Embryonic facial prominence (tissue), 1 donor: ENCODE data around the gene ANKLE1.

ENCODE experiments used
- DNase-seq: peaks from one replicate; pipeline ENCODE4 v3.0.0-alpha.2; 2016; ENCODE audit errors: extremely low spot score

The ANKLE1 gene

DNA sequence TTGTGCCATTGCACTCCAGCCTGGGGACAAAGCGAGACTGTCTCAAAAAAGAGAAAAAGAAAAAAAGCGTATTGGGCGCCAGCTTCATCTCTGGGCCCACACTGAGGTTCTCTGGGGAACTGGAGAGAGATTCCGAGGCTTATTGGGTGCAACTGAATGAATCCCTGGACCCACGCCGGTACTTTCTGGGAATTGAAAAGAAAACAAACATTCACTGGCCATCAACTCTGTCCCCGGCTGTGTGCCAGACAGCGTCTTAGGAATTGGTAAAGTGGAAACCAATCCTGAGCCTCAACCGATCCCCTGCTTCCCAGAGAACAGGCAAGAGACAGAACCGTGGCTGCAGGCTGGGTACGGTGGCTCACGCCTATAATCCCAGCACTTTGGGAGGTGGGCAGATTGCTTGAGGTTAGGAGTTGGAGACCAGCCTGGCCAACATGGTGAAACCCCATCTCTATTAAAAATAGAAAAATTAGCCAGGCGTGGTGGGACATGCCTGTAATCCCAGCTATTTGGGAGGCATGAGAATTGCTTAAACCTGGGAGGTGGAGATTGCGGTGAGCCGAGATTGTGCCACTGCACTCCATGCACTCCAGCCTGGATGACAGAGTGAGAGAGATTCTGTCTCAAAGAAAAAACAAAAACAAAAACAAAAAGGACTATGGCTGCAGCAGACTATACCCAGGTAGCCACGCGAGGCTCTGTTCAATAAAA is 44.3 kb downstream of the ANKLE1 start:
- no peak for DNase-seq

DNA sequence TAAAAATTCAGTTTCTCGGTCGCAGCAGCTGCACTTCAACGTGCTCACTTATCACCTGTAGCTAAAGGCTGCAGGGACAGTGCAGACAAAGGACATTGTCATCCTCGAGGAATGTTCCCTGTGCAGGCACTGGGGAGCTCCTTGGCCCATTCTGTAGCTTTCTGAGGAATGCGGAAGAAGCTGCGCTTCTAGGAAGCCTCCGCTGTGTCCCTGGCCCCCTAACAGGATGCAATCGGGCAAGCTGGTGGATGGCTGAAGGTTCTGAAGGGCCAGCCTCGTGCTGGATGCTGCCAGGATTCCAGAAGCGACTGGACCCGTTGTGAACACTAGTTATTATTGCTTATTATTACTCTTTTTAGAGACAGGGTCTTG is 44.9 kb downstream of the ANKLE1 start:
- no peak for DNase-seq

DNA sequence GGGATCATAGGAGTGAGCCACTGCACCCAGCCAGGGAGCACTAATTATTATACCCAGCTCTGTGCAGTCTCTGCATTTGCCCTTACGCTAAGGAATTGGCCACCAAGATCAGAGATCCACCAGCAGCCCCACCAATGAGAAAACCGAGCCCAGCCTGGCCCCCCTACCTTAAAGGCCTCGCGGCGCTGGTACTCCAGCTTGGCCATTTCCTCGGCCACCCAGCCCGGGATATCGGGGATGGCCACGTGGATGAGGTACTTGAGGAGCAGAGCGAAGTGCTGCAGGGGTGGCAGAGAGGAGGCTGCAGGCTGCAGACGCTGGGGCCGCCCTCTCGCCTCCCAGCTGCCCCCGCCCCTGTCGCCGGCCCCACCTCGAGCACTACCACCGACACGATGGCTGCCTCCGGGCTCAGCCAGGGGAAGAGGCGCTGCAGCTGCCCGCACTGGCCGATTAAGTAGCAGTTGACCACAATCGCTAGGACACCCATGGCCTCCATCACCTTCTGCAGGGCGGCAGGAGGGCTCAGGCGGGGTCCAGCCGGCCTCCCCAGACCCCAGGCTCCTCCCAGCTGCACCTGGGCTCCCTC is 45.5 kb downstream of the ANKLE1 start:
- no peak for DNase-seq

DNA sequence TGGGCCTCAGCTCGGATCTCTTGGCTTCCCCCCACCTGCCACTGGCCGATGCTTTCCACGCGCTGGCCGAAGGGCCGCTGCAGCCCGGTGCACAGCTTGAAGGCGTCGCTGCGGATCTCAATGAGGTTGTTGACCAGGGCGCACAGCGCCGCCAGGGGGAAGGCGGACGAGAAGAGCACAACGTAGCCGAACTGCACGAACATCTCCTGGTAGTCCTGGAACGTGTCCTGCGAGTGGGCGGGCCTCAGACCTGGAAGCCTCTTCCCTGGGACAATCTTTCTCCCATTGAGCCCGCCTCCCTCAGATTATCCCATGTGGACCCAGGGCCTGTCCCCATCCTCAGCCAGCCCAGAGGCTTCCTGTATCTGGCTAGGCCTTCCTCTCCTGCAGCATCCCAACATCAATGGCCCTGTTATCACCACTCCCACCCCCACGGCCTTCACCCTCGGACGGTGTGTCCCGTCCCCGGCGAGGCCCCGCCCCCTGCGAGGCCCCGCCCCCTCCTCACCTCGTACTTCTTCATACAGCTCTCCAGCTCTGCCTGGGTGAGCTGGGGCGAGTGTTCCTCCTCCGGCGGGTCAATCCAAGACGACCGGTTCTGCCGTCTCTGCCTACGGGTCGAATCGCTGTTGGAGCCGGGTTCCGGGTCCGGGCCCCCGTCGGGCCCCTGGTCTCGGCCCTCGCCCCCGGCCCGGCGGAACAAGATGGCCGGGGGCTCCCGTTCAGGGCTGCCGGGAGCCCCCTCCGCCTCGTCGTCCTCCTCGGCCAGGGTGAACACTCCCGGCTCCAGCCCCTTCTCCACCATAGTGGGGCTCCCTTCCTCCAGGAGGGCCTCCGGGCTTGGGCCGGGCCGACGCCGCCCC is 46.2 kb downstream of the ANKLE1 start:
- no peak for DNase-seq

DNA sequence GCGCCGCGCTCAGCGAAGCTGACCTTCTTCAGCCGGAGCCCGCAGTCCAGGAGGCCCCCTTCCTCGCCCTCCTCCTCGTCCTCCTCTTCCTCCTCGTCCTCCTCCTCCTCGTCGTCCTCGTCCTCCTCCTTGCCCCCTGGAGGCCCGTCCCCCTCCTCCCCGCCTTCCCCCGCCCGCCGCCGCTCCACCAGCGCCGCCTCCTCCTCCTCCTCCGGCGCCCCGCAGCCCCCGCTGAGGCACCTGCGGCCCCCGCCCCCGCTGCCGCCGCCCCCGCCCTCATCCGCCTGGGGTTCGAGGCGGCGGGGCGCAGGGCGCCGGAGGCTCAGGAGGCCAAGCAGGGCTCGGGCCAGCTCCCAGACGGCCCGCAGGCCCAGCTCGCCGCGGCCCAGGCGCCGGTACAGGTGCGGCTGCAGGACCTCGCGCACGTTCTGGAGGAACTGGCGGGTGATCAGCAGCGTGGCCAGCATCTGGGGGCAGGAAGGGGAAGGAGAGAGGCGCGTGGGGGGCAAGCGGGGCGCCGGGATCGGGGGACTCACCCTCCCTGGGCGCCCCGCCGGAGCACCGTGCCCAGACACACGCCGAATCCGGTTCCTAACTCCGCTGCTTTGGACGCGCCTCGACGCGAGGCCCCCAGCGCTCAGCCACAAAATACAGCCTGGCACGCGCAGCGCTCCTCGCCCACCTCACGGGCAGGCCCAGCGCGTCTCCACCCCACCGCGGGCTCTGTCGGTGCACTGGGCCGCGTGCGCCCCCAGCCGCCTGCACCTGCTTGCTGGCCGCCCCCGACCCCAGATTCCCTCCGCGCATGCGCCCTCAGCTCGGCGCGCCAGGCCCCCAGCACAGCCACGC is 47.0 kb downstream of the ANKLE1 start:
- no peak for DNase-seq

DNA sequence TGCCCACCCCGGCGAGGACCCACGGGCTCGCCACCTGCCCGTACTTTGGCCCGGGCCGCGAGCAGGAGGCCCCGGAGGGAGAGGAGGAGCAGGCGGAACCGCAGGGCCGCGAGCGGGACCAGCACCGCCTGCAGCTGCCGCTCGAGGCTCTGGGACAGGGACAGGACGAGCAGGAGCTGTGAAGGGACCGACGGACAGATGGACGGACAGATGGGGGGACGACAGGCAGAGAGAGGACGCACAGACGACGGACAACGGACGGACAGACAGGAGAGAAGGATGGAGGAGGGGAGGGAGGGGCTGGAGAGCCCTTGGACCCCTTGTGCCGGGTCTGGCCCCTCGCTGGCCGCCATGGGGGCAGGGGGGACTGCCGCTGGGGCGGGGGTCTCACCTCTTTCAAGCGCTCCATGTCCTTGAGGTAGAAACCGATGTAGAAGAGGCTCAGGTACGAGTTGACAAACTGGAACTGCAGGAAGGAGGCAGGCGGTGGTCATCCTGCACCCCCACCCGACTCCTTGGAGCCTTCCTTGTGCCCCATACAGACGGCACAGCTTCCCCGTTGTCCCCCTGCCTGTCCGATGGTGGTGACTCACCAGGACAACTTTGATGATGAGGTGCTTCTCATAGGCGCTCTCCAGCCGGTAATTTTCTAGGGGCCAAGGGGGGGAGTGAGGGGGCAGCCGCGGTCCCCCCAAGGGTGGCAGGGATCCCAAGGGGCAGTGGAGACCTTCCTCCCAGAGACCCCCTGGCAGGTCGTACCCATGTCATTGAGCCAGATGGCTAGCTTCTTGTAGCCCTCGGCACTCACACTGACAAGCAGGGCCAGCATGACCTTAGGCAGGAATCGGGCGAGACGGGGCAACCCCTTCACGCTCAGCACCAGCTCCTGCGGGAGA is 47.9 kb downstream of the ANKLE1 start:
- no peak for DNase-seq

DNA sequence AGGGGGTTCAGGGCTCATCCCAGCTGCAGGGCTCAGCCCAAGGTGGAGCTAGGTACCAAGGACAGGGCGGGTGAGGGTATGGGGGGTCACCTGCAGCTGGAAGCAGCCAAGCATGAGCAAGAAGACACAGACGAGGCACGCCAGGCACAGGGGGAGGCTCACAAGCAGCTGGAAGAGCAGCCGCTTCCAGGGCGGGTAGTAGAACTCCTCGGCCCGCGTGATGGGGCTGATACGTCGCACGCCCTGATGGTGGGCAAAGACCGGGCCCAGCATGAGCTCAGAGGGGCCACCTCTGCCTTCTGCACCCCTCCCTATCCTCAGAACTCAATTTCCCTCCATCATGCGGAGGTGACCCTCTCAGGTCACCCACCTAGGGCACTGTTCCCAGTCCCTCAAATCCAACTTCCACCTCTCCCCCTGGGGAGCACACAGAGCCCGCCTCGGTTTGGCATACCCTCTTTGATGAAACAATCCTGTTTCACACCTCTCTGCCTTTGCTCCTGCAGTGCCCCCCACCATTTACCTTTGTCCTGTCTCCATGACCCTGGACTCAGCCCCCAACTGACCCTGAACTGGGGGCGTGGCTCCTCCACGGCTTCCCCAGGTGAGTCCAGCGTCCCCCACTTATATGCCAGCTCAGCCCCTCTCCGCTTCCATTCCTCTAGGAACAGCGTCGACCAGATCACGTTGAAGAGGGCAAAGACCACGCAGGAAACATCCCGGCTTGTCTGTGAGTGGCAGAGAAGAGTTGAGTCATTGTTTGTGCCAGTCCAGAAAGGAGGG is 48.8 kb downstream of the ANKLE1 start:
- no peak for DNase-seq

DNA sequence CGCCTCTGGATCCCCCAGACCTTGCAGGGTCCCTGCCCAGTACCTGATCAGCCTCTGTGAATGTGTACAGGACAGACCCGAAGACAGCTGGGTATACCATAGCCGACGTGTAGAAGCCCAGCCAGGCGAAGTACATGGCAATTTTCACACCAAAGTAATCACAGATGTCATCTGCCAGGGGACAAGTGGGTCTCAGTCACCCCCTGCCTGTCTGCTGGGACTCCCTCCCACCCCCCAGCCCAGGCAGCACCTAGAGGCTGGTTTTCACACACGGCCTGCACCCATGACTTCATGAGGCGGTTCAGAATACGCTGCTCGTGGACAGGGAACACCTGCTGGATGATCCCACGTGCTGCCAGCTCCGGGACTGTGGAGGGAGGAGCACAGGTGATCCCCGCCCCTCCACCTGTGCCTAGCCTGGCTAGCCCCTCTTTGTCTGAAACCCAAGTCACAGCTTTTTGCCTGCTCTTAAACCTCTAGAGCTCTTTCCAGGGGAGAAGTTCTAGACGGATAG is 49.4 kb downstream of the ANKLE1 start:
- no peak for DNase-seq

DNA sequence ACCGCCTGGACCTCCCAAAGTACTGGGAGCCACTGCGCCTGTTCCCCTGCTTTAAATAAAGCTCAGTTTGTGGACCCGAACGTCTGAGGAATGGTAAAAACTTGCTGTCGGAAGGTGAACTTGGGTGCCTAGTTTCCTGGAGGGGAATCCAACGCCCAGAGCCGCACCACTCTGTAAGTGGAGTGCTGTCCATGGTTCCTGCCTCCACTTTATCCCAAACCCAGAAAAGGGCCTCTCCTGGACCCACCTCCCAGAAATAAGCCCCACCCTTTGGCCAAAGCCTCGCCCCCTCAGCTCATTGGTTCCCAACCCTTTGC is 50.6 kb downstream of the ANKLE1 start:
- DNase-seq: no peak

DNA sequence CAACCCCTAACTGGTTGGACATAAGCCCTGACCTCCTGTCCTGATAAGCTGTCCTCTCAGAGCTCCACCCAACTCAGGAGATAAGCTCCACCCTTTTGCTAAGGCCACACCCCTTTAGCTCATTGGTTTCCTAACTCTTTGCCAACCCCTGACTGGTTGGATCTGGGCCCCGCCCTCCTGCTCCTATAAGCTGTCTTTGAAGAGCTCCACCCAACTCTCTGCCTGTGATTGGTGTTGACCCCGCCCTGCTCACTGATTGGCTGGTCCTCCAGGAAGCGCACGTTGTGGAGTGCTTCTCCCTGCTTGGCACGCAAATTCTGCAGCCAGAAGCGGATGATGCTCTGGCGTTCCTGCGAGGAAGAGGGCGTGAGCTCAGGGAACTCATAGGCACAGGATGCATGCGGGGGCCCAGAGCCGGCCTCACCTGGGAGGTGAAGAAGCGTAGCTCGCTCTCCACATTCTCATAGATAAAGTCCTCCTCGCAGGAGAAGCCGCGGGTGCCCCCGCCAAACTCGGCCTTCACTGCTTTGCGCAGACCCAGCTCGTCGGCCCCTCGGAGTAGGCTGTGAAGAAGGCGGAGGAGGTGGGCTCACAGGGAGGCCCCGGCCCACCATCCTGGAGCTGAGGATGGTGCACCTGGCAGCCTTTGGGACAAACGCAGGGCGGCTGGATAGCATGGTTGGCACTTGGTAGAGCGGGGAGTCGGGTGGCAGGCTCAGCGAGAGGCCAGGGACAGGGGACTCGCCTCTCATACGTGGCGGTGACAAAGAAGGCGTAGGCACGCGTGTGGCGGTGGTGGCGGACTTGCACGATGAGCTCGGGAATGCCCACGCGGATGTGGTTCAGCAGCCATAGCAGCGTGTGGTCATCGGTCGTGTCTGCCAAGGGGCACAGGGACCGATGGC is 51.2 kb downstream of the ANKLE1 start:
- DNase-seq: no peak

DNA sequence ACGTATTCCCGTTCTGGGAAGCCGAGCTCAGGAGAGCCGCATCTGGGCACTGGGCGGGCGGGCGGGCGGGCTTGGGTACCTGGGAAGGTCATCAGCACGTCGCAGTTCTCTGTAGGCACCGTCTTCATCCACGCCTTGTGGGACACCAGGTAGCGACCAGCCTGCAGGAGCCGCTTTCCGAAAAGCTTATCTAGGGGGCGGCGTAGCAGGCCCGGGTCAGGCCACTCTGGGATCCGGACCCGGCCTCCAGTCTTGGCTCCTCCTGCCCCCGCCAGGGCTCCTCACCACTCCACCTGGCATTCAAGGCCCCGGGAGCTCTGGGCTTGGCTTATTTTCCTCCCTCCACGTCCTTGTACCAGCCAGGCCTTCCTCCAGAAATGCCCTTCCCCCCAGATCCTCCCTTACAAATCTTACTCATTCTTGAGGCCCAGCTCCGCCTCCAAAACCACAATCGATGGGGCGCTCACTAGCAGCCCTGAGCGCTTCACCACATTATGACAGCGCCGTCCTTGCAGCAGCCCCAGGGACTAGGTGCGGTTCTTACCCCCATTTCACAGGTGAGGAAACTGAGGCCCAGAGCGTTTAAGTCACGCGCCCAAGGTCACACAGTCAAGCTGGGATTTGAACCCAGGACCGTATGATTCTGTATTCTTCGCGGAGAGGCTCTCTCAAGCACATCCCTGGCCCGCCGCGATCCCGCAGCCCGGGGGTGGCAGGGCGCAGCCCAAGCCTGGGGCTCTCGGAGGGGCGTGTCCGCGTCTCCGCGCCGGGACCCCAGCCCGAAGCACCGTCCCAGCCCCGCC is 52.1 kb downstream of the ANKLE1 start:
- no peak for DNase-seq

DNA sequence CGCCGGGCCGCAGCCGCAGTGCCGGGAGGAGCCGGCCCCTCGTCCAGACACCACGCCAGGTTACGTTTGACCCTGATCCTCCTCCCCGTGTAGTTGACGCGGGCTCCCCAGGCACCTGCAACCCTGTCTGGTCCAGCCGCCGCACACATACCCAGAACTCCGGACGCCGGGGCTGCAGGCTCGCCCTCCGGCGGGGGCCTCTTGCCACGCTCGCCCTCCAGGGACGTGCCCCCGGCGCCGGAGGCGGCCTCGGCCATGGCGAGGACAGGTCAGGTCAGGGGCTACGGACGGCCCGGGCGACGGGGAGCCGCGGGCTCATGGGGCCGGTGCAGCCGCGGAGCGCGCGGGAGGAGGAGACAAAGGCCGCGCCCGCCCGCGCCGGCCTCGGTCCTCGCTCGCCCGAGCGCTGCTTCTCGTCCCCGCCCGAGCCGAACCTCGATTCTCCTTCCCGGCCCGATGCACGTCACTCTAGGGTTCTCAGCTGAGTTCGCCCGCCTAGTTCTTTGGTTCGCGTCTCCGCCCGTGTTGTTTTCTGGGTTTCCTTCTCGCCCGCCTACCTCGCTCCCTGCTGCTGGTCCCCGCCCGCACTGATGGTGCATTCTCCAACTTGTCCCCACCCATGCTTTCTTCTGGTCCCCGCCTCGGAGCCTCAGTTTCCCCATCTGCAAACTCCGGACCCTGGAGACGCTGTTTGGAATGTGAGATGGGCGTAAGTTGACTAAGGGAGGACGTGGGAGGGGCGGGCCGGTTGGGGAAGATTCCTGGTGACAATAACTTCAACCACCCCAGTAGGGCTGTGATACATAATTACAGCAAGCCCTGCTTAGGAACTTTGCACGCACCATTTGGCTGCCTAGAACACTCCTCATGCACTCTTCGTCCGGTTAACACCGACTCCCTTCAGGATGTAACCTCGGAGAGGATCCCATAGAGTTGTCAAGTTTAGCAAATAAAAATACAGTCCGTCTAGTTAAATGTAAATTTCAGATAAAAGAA is 53.0 kb downstream of the ANKLE1 start, which contains the start of gene ANO8:
Gene ANO8 (minus strand): TSS at position 442 of the 996 bp plus-strand sequence. CDS start 185 bp downstream, at position 257.
- peak; percentile 95 for DNase-seq

DNA sequence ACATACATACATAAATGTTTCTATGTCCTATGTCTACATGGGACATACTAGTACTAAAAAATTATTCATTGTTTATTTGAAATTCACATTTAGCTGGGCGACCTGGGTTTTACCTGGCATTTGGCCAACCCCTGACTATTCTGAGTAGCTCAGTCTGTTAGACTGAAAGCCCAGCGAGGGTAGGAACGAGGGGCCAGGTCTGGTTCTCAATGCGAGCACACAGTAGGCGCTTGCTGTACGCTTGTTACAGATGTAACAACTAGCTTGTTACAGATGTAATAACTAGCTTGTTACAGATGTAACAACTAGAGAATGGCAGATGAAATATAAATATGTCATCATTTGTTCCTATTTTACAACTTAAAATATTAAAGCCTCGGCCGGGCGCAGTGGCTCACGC is 53.9 kb downstream of the ANKLE1 start:
- no peak for DNase-seq
